CD4-positive, alpha-beta T cell treated with Interleukin-6 for 4 hours (primary cell): ENCODE results near the gene CHKA.

ENCODE experiments used
- DNase-seq: peaks from one replicate; pipeline ENCODE4 v3.0.0-alpha.2; 2020; ENCODE audit warnings: mixed read lengths

Gene CHKA

GRCh38 chr11:68121067-68121899 lies at the start of gene CHKA:
CHKA (minus strand) TSS chr11:68121388; CDS start chr11:68121177, 211 bp downstream.
- DNase-seq = peak; percentile 90

DNA sequence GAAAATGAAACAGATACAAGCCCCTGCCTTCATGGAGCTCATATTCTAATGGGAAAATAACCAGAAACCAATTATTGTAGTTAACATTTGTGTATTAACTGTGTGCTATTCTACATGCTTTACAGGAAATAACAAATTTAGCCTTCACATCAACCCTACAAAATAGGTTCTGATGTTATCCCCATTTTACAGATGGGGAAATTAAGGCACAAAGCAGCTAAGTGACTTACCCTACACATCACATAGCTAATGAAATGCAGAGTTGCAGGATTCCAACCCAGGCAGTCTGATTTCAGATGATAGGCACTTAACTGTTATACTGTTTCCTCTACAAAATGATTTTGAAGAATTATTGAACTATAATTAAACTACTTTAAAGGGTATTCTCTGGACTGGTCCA lies 48.3 kb upstream of the CHKA start:
- no peak for DNase-seq

DNA sequence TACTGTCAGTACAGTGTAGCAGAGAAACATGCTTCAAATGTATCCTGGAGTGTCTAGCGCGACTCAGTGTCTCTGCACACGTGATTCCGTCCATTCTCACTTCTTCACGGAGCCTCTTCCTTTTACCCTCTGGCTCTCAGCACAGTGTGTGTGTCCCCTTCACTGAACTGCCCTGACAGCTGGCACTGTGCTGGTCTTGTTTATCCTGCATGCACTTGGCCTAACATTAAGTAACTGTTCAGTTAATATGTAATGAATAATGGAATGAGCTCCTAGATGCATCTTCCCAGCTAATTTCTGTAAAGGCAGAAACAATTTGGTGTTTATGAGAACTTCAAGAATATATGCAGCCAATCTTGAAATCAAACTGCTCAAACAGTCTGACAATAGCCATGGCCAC lies 47.5 kb upstream of the CHKA start:
- DNase-seq = no peak

- DNase-seq = no peak
Observed at GRCh38 chr11:68167474-68167873, 46.3 kb upstream of the CHKA start.

GRCh38 chr11:68166969-68167368 lies 45.8 kb upstream of the CHKA start:
- no peak for DNase-seq

DNA sequence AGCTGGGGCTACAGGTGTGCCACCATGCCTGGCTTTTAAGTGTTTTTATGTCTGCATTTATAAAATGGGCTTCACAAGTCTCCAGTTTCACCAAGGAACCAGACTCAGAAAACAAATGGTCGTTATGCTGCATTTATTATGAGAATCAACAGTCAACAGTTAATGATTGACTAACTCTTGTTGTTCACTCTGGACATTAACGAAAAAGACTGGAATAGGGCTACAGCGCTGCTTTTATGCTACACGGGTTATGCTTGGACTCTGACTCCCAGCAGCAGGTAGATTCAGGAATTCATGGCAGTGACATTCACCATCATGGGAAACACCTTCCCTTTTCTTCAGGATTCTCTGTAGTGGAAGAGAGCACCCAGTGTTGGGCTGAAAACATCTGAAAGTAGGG lies 44.4 kb upstream of the CHKA start:
- DNase-seq = no peak

DNA sequence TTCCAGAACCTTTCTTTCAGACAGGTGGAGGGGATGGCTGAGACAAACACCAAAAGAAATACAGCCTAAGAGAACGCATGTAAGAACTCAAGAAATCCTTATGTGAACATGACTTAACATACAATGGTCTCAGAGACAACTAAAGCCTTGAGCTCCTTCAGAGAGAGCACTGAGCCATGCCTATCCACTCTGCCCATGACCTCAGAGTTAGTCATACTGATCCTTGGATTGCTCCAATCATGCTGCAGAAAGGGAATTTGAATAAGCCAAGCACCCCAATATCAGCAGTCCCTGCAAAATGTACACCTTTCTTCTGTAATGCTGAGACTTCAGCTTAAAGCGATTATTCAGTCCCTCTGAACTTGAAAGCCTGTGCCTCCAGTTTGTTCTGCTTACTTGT lies 43.2 kb upstream of the CHKA start:
- DNase-seq = no peak

DNA sequence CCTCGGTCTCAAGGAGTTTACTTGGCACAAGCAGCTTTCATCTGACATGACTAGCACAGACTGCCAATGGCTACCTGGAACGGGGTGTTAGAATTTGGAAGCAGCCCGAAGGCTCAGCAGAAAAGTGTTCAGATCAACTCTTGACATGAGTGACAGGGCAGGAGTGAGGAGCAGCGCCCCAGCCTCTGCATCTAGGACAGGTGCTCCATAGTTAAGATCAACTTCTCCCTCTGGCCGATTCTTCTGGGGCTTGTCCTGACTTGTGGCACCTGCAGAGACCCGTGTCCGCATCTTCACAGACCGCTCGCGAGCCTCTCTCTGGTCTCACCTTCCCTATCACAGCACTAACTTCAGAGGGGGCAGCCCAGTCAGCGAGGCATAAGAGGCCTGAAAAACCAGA lies 42.5 kb upstream of the CHKA start:
- no peak for DNase-seq

- no peak for DNase-seq
Observed at GRCh38 chr11:68160100-68160695, 39.0 kb upstream of the CHKA start.

DNA sequence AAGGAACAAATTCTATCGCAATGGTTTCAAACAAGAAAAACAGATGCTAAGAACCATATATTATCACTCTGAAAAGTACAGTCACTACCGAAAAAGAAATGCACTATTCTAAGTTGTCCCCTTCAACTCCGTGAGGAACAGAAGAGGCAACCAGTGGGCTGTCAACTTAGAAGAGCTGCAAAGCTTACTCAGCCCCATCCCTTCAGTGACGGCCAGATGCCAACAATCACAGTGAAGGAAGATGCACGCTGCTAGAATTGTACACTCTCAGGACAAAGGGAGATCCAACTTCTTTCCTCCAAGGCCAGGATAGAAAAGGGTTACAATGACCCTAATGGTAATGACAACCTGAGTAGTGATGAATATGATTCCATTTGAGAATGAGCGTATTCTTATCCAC lies 38.5 kb upstream of the CHKA start:
- no peak for DNase-seq

DNA sequence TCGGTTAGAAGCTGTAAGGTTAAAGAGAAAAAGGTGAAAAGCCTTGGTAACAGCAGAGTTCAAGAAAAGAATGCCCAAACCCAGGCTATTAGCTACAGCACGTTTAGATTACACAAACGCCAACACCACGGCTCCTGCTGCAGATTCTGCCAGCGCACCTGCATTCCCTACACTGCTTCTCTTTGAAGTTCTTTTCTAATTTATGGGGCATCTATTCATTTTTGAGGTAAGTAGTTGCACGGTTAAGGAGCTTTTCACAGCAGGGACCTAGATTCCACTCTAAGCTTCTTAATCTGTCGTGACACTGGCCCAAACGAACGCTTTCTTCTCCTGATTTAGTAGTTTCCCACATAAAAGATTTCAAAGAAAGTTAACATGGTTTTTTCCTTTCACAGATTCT lies 38.0 kb upstream of the CHKA start:
- DNase-seq = no peak

DNA sequence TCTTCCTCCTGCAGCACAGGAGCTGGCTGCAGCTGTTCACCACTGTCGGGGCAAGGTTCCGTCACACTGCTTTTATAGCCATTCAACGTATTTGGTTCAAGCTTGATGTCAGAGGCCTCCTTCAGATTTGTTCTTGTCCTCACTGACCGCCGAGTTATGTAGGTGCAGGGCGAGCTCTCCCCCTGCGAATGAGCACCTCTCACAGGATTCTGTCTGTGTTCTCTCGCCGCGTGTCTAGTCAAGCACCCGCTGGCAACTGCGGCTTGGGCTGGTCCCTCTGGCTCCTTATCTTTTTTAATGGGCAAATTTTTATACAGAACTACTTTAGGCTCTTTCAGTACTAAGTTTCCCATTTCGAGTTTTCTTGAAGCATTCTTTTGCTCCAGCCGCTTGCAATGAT lies 37.4 kb upstream of the CHKA start:
- no peak for DNase-seq

- no peak for DNase-seq
Observed at GRCh38 chr11:68153742-68154141, 32.6 kb upstream of the CHKA start.

- DNase-seq = no peak
Observed at GRCh38 chr11:68150037-68150436, 28.8 kb upstream of the CHKA start.

DNA sequence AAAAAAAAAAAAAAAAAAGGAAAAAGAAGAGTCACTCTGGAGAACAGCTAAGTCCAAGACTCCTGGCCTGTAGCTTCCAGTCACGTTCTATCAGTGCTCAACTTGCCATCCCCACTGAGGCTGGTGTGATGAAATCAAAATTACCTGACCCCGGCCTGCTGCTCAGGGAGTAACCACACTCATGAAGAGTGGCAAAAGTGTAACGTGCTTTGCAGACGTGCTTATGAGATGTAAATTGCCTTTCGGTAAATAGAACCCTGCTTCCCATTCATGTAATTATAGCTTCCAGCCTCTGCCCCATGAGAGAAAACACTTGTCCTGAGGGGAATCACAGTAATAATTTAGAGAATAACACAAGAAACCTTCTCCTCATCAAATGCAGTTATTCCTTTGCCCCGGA lies 28.2 kb upstream of the CHKA start:
- no peak for DNase-seq

- no peak for DNase-seq
Observed at GRCh38 chr11:68148879-68149278, 27.7 kb upstream of the CHKA start.

DNA sequence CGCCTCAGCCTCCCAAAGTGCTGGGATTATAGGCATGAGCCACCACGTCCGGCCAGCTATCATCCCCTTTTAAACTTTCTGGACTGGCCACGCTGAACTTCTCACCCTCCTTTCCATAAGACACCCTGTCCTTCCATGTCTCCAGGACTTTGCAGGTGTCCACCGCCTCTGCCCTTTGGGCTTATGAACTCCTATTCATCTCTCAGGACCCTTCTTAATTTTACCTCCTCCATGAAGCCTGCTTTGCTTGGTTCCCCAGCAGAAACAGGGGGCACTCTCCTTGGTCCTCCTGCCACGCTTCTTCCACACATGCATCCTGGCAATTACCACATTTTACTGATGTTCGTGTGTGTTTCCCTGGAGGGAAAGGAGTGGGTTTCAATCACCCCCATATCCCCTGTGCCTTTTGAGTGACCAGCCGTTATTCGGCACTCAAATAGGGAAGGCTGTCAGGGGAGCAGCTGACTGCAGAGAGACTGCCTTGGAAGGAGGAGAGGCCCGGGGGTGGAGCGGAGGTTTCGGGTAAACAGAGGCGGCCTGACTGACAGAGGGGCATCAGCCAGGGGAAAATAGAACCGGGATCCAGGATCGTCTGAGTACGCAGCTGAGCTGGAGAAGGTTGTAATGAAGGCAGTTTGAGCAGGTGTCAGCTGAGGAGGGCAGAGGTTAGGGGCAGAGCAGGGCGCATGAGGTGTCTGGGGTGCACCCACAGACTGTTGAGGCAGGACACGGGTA lies 27.1 kb upstream of the CHKA start:
- DNase-seq = no peak

DNA sequence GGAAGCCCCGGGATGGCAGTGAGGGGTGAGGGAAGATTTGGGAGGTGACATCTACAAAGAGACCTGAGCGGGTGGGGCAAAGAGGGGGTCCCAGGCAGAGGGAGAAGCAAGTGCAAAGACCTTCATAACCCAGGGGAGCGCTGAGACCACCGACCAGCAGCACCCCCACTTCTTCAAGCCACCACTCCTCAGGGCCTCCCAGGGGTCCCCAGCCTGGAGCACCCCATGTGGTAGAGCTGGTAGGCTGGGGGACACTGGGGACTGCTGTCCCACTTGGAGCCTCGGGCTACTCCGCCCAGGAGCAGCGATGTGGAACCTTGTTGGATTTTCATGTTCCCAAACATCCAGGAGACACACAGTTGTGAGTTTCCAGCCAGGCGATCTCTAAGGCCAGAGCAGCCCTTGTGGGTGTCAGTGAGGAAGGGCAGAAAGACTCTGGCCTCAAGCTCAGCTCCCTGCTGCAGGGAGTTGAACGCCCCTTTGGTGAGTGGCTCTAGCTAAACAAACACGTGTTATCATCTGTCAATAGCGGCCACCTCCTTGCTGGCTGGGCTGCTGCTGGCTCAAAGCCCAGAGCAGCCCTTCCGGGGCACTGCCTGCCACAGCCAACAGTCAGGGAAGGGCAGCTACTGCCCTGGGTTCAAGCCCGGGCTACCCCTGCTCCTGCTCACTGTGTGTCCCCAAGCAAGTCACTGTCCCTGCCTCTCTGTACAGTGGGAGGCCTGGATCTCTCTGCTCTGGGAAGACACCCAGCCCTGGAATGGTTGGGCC lies 25.7 kb upstream of the CHKA start:
- DNase-seq = no peak

DNA sequence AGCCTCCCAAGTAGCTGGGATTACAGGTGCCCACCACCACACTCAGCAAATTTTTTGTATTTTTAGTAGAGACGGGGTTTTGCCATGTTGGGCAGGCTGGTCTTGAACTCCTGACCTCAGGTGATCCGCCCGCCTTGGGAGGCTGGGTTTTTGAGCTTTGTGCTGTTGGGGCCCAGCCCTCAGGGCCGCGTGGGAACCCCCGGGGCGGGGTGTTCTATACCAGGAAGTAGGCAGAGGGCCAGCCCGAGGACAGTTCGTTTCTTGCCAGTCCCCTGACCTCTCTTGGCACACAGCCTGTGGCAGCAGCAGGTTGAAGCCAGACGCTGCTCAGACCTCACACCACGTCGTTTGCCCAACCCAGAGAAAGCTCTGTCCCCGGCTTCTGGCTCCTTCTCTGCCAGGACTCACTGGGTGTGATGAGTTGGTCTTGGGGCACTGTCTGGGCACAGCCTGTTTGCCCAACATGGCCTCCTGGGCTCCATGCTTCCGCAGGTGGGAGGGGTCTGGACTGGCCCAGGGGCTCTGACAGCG lies 24.9 kb upstream of the CHKA start:
- DNase-seq = no peak

GRCh38 chr11:68145120-68145866 lies 24.1 kb upstream of the CHKA start:
- no peak for DNase-seq

- DNase-seq = no peak
Observed at GRCh38 chr11:68143310-68143689, 22.1 kb upstream of the CHKA start.
